Activated T-cell treated with anti-CD3 and anti-CD28 coated beads for 48 hours (primary cell): ENCODE data around the gene KIF16B.
"Not testable (repeated sequence)": the region's sequence is repeated elsewhere in the genome, so short reads cannot be mapped to it uniquely, and the experiment has no call there.

ENCODE experiments used
- DNase-seq: peaks from one replicate; pipeline ENCODE4 v3.0.0-alpha.2; 2020; ENCODE audit warnings: low read depth

KIF16B gene

DNA sequence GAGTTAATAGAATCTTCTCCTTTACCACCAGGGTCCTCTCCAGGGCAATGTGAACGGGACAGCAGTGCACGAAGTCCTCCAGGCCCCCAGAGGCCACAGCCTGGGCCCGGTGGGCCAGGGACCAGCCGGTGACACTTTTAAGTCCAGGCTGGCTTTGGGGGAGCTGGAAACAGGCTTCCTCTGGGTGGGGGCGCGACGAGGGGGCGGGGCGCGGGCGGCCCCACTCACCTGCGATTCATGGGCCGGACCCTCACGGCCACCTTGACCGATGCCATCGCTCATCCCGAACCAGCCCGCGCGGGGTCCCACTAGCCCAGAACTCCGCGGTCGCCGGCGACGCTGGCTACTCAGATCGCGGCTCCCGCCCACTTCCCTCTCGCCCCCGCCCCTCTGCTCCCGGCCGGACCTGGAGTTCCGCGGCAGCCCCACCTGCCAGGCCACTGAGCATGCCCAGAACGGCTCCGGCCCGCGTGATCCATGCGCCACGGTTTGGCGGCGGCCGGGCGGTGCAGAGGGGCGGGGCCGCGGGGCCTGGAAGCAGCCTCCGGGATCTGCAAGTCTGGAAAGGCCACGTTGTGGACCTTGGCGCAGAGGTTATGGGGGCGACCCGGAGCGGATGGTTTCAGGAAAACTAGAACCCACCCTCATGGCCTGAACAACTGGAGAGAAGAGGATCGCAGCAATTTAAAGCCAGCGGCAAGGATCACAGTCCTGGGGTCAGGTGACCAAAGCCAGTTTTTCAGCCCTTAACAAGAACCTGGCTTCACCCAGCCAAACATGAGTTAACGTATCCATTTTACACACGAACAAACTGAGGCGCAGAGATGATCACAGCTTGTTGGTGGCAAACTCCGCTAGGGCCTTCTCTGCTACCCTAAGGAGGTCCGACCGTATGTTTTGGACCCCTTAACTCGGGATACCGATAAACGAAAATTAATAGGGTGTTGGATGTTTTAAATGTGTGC, at the start of gene KIF16B:
Gene KIF16B (minus strand): TSS at position 448 of the 965 bp plus-strand sequence. CDS start 173 bp downstream, at position 275.
- peak; percentile 88 for DNase-seq

GRCh38 chr20:16622501-16622900, 49.3 kb upstream of the KIF16B start:
- no peak for DNase-seq

GRCh38 chr20:16621435-16622141, 48.3 kb upstream of the KIF16B start:
- DNase-seq = no peak

DNA sequence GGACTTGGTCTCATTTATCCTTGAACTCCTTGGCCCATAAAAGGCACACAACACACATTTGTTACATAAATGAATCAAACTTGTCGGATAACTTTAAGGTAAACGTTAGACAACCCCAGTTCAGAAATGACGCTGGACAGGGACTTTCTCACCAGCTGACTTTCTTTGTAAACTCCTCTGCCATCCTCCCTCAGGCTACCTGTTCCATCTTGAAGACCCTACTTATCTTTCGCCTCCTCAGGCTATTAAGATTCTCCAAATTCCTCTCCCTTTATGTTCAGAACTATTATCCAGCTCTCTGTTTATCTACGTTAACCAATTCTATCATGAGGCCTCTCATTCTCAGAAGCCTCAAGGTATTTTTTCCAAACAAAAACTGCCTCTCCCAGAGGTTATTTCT, 47.7 kb upstream of the KIF16B start:
- DNase-seq = no peak

GRCh38 chr20:16619953-16620352, 46.7 kb upstream of the KIF16B start:
- no peak for DNase-seq

- DNase-seq = no peak
These were observed 43.8 kb upstream of the KIF16B start for GRCh38 chr20:16617056-16617455.

GRCh38 chr20:16616317-16616716, 43.1 kb upstream of the KIF16B start:
- no peak for DNase-seq

DNA sequence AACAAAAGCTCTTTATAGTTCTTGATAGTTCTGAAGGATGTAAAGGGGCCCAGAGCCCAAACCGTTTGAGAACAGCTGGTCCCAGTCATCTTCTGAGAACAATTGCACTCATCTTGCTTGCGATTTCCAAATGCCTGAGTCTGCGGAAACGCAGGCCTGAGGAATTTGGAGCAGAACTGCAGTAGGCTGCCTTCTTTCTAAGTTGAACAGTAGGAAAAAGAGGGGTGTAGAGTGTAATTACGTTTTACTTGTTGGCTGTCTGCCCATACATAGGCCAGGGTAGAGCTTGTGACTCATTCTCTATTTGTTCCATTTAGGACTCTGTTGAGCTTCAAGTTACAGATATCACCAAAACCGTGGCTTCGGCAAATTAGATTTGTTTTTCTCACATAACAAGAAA, 42.0 kb upstream of the KIF16B start:
- DNase-seq = no peak

DNA sequence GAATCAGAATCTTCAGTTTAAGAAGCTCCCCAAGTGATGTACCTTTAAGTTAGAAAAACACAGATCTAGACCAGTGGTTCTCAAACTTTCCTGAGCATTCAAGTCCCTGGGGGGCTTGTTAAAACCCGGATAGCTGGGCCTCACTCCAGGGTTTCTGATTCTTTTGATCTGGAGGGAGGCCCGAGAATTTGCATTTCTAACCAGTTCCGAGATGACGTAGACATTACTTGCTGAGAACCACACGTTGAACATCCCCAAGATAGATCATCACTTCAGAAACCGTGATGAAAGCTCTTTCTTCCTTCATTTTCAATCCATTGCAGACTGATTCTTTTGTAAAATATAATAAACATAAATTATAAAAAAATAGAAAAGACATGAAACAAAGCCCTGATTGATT, 40.7 kb upstream of the KIF16B start:
- DNase-seq = no peak

- DNase-seq = no peak
These were observed 39.5 kb upstream of the KIF16B start for GRCh38 chr20:16612706-16613105.

GRCh38 chr20:16611817-16612216, 38.6 kb upstream of the KIF16B start:
- no peak for DNase-seq

DNA sequence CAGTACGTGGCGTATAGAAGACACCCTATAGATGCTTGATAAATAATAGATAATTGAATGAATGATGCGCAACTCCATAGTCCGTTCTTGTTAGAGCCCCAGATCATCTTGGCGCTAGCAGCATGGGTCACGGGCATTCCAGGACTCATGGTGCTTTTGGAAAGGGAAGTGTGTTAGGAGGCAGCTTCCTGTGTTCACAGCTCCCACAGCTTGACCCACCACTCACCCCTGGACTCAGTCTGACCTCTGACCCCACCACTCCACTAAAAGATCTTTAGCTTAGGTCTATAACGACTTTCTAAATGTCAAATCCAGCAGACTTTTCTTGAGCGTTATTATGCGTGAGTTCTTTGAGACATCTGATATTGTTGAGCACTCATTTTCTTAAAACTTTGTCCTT, 35.8 kb upstream of the KIF16B start:
- DNase-seq = no peak

DNA sequence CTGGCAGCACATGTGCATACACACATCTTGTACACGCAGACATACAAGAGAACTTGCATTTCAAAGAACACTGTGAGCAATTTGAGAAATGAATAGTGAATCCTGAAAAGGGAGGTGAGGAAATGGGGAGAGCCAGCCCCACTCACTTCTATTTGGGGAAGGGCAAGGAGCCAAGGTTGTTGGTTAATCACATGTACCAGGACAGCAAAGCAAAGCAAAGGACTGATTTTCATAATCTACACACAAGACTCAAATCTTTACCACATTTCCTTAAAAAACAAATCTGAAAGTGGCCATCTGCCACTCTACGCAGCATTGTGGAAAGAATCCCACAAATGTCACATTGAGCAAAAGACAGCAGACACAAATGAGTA, 35.0 kb upstream of the KIF16B start:
- no peak for DNase-seq

DNA sequence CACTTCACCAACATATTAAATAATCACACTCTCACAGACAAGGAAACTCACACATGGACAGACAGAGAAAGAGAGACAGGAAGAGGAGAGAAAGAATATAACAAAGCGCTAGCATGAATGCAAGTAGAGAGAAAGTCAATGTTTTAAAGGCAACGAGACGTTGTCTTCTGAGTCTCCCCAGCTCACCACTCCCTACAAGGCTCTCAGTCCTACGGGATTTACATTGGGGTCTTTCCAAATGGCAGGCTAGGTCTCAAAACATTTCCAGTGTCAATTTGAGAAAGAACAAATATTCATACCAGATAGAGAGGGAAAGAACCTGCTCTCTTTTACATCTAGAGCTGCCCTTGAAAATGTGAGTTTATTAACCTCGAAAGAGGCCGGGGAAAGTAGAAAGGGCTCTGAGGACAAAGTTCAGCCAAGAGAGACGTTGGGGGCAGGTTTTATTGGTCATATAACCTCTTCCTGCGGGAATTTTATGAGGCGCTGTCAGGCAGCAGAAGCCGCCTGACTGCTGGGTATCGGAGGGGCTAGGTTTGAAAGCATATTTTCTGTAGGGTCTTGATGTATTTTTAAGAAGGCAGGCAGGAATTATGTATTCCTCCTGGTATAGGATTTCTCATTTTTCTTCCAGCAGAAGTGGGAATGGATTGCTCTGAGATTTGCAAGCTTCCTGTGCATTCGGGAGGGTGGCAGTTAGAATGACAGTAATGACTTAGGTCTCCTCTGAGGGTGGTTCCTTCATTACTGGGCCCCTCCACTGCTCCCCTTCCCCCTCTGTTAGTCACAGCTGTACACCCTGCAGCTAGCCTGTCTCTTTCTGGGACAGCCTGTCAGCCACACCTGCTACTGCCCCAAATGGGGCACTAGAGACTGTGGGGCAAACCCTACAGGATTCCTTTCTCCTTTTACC, 34.4 kb upstream of the KIF16B start:
- DNase-seq = no peak

DNA sequence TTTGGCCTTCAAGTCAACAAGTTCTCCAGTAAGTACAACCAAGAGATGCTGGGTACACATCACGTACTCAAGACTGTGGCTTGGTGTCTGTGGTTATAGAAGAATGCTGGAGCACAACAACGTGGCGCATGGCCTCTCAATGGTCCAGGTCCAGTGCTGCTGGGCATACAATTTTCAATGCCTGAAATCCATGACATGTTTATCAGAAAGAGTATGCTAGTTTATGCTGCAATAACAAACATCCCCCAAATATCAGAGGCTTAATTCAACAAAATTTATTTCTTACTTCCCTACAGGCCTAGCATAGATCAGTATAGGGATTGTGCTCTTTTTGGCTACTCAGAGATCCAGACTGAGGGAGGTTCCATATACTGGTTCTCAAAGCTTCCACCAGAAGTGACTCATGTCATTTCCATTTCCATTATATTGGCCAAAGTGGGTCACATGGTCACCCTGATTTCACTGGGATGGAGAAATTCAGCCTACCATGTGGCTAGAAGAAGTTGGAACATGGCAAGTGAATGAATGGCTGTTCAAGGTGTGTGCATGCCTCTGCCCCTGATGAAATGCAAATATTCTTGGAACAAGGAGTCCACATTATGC, 33.3 kb upstream of the KIF16B start:
- no peak for DNase-seq

DNA sequence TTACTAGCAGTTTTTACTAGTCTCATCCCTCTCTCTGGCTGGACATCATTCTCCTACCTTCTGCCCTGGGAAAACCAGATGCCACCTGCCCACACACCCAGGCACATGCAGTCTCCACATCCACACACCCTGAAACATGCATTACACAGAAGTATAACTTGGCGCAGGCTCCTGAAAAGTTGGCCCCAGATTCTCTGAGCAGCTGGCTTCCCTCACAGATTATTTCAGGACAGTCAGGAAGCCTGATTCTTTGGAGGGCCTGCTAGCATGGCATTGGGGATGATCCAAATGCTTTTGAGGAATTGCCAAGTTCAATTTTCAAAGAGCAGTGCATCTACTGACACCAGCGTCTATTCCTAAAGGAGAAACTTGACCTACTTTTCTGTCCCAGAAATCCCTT, 27.8 kb upstream of the KIF16B start:
- DNase-seq = no peak

DNA sequence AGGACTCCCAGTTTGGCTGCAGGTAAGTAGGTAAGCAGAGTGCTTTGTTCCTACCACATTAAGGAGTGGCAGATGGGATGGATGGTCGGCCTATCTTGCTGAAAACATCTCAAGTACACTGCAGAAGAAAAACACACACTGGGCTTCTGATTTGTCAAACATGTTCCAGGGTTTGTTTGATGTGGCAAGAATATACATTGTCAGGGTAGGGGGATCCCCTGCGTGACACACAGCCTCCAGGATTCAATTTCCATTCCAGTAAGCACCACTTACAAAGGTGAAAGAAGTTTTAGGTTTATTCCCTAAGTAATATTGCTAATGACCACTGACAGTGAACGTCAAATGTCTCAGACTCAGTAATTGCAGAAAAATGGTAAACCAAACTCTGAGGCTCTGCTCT, 26.0 kb upstream of the KIF16B start:
- DNase-seq = peak; percentile 7

DNA sequence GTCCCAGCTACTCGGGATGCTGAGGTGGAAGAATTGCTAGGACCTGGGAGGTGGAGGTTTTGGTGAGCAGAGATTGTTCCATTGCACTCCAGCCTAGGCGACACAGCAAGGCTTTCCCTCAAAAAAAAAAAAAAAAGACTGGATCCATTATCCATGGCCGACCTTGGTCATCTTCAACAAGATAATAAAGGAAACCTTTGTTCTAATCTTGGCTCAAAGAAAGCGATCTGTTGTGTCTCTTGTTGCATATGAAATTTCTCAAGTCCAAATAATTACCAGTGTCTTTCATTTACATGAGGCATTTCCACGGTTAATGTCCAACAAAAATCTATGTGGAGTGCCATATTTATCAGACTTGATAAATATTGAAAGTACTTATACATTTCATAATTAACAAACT, 23.7 kb upstream of the KIF16B start:
- DNase-seq = no peak

DNA sequence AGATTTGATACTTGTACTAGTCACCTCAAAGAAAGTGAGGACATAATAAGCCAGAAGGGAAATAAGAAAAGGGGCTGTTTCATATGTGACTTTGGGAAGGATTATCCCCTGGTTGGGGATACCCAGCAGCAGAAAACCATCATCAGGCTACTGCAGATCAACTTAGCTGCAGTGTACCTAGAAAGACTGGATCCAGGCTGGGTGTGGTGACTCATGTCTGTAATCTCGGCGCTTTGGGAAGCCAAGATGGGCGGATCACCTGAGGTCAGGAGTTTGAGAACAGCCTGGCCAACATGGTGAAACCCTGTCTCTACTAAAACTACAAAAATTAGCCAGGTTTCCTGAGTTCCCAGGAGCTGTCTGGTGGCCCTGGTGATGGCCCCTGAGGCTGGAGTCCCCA, 23.2 kb upstream of the KIF16B start:
- not testable (repeated sequence) for DNase-seq

DNA sequence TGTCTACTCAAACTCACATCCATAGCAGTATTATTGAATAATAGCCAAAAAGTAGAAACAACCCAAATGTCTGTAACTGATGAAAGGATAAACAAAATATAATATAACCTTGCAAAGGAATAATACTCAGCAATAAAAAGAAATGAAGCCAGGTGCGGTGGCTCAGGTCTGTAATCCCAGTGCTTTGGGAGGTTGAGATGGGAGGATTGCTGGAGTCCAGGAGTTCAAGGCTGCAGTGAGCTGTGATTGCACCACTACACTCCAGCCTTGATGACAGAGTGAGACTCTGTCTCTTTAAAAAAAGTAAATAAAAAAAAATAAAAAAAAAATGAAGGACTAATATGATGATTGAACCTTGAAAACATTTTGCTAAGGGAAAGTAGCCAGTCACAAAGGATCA, 22.1 kb upstream of the KIF16B start:
- no peak for DNase-seq

- no peak for DNase-seq
These were observed 16.9 kb upstream of the KIF16B start for GRCh38 chr20:16590041-16590633.
